GM23338 (cell line): Measurements from ENCODE around the gene SIK2. TPM values are rescaled to one million over a fixed set of nuclear protein-coding genes. Genes with fewer than 3 reads are reported as not detected.

ENCODE experiments used
- ATAC-seq: fragments of 200-7000 bp; cut with Tn5 transposase; 3 replicates; pipeline ENCODE4 v1.9.1; 2020
- DNase-seq: peaks from one replicate; pipeline ENCODE4 v3.0.0-alpha.2; 2015; ENCODE audit warnings: low spot score
- H2AFZ ChIP-seq: fragments of 200-600 bp; sonication (generic); 2 replicates; pipeline ENCODE4 v1.8.0; 2016; ENCODE audit warnings: antibody characterized with exemption, mild to moderate bottlenecking, moderate library complexity
- H3F3A ChIP-seq: fragments of 200-600 bp; sonication (generic); replicated peaks from 2 replicates; pipeline ENCODE4 v1.8.0; 2017; ENCODE audit warnings: antibody characterized with exemption, mixed run types, low read depth
- H3K27ac ChIP-seq: fragments of 200-600 bp; sonication (generic); 2 replicates; pipeline ENCODE4 v1.6.1; 2016; ENCODE audit warnings: low read depth
- H3K27me3 ChIP-seq: fragments of 200-600 bp; sonication (generic); 2 replicates; pipeline ENCODE4 v1.8.0; 2016; ENCODE audit warnings: mild to moderate bottlenecking, mixed run types, moderate library complexity; ENCODE audit not compliant: insufficient read depth
- H3K36me3 ChIP-seq: fragments of 200-600 bp; sonication (generic); 2 replicates; pipeline ENCODE4 v1.8.0; 2016; ENCODE audit warnings: mild to moderate bottlenecking; ENCODE audit not compliant: insufficient read depth
- H3K4me1 ChIP-seq: fragments of 200-600 bp; sonication (generic); 2 replicates; pipeline ENCODE4 v1.8.0; 2016; ENCODE audit warnings: mild to moderate bottlenecking, moderate library complexity; ENCODE audit not compliant: insufficient read depth
- H3K4me2 ChIP-seq: fragments of 200-600 bp; sonication (generic); 2 replicates; pipeline ENCODE4 v1.7.1; 2017; ENCODE audit warnings: mixed run types
- H3K4me3 ChIP-seq: fragments of 200-600 bp; sonication (generic); 2 replicates; pipeline ENCODE4 v1.6.1; 2016; ENCODE audit warnings: mixed run types
- H3K79me2 ChIP-seq: fragments of 200-600 bp; sonication (generic); replicated peaks from 2 replicates; pipeline ENCODE4 v1.8.0; 2017; ENCODE audit warnings: mild to moderate bottlenecking; ENCODE audit not compliant: insufficient read depth
- H3K9me2 ChIP-seq: fragments of 200-600 bp; sonication (generic); 2 replicates; pipeline ENCODE4 v1.8.0; 2017; ENCODE audit not compliant: insufficient read depth
- H4K20me1 ChIP-seq: fragments of 200-600 bp; sonication (generic); replicated peaks from 2 replicates; pipeline ENCODE4 v1.8.0; 2017; ENCODE audit warnings: mild to moderate bottlenecking; ENCODE audit not compliant: insufficient read depth
- H3K27ac Mint-ChIP-seq: 2 replicates; pipeline ENCODE4 v1.8.0; 2020; ENCODE audit warnings: inconsistent platforms, mild to moderate bottlenecking, moderate library complexity, mixed read lengths
- H3K27me3 Mint-ChIP-seq: 3 replicates; pipeline ENCODE4 v1.8.0; 2022; ENCODE audit warnings: low read depth, mild to moderate bottlenecking, moderate library complexity, mixed read lengths, inconsistent platforms; ENCODE audit not compliant: insufficient read depth, poor library complexity
- H3K36me3 Mint-ChIP-seq: 3 replicates; pipeline ENCODE4 v1.8.0; 2021; ENCODE audit warnings: low read depth, mild to moderate bottlenecking, inconsistent platforms, moderate library complexity, mixed read lengths
- H3K4me1 Mint-ChIP-seq: 3 replicates; pipeline ENCODE4 v1.8.0; 2020; ENCODE audit warnings: mild to moderate bottlenecking, inconsistent platforms, mixed read lengths
- H3K4me3 Mint-ChIP-seq: 3 replicates; pipeline ENCODE4 v1.8.0; 2021; ENCODE audit warnings: moderate library complexity, mild to moderate bottlenecking, inconsistent platforms, mixed read lengths
- H3K9me3 Mint-ChIP-seq: 3 replicates; pipeline ENCODE4 v1.8.0; 2020; ENCODE audit warnings: moderate library complexity, mild to moderate bottlenecking, inconsistent platforms, mixed read lengths
- ETS1 ChIP-seq: IDR thresholded peaks from 2 replicates; pipeline ENCODE4 v1.6.1; 2016; ENCODE audit warnings: antibody characterized with exemption
- EZH2 ChIP-seq: fragments of 200-600 bp; sonication (generic); IDR thresholded peaks from one replicate; pipeline ENCODE4 v1.8.0; 2017; ENCODE audit warnings: antibody characterized with exemption, mild to moderate bottlenecking, low read depth; ENCODE audit not compliant: unreplicated experiment
- EZH2phosphoT487 ChIP-seq: fragments of 200-600 bp; sonication (generic); IDR thresholded peaks from one replicate; pipeline ENCODE4 v1.8.1; 2018; ENCODE audit warnings: antibody characterized with exemption; ENCODE audit not compliant: unreplicated experiment
- JUNB ChIP-seq: IDR thresholded peaks from one replicate; pipeline ENCODE4 v1.6.1; 2016; ENCODE audit warnings: antibody characterized with exemption; ENCODE audit not compliant: unreplicated experiment
- NANOG ChIP-seq: IDR thresholded peaks from 2 replicates; pipeline ENCODE4 v1.6.1; 2016; ENCODE audit warnings: antibody characterized with exemption, borderline replicate concordance
- POLR2AphosphoS5 ChIP-seq: IDR thresholded peaks from 2 replicates; pipeline ENCODE4 v1.6.1; 2016; ENCODE audit warnings: antibody characterized with exemption, low read depth
- ZNF114 ChIP-seq: fragments of 250-450 bp; sonication (Bioruptor Pico); IDR thresholded peaks from 2 replicates; pipeline ENCODE4 v1.5.0; 2020; ENCODE audit warnings: mild to moderate bottlenecking, moderate library complexity
- ZNF331 ChIP-seq: fragments of 250-450 bp; sonication (Bioruptor Pico); IDR thresholded peaks from 2 replicates; pipeline ENCODE4 v1.5.0; 2020; ENCODE audit warnings: low read depth, mild to moderate bottlenecking, moderate library complexity
- polyA plus RNA-seq: library from polyadenylated mRNA; unstranded; fragments of >200 nt; fragmentation: Nextera tagmentation; extraction: Ambion mirVana; gene quantifications from 2 replicates; pipeline ENCODE4 v1.2.1, GENCODE V29; 2016
- total RNA-seq: library from RNA; depleted of rRNA; stranded (reverse); fragments of >200 nt; shearing (Covaris generic); gene quantifications from 2 replicates; pipeline ENCODE4 v1.2.3, GENCODE V29; 2014
- TF ChIP-seq, protein P1 (sequence below): fragments of 250-450 bp; sonication (Bioruptor Pico); IDR thresholded peaks from 2 replicates; pipeline ENCODE4 v1.5.0; 2020; ENCODE audit warnings: mild to moderate bottlenecking, moderate library complexity
- TF ChIP-seq, protein P2 (sequence below), 2 experiments: fragments of 200-600 bp in 1 of 2; sonication (generic) in 1 of 2; conservative IDR thresholded peaks; 2 replicates each; pipeline versions ENCODE4 v1.5.1 to v1.6.1; 2016 to 2017; ENCODE audit warnings: antibody characterized with exemption in 2 of 2, low read depth in 2 of 2, mild to moderate bottlenecking in 2 of 2, moderate library complexity in 1 of 2
- TF ChIP-seq, protein P3 (sequence below): IDR thresholded peaks from one replicate; pipeline ENCODE4 v1.6.1; 2018; ENCODE audit warnings: antibody characterized with exemption; ENCODE audit not compliant: unreplicated experiment

Gene SIK2
- total and polyA plus RNA-seq, 2 experiments from 2014 or later: 2.3 to 6.7 TPM

DNA sequence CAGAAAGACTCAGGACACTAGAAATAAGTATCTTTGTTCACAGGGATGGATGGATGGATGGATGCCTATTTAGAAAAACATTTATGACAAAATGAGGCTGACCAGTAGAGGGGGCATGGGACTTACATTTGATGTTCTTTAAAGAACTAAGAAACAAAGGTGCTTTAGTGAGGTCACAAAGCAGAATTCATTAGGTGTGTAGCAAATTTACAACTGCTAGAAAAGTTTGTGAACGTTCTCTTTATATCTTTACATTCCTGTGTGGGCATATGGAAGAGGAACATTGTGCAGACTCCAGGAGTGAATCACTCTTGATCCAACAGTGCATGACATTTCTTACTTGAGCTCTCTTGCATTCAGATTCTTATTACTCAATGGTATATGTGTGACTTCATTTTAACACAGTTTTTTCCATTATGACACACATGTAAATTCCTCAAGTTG, 15.8 kb upstream of the SIK2 start (continued):
- TF ChIP-seq, protein P1, sequence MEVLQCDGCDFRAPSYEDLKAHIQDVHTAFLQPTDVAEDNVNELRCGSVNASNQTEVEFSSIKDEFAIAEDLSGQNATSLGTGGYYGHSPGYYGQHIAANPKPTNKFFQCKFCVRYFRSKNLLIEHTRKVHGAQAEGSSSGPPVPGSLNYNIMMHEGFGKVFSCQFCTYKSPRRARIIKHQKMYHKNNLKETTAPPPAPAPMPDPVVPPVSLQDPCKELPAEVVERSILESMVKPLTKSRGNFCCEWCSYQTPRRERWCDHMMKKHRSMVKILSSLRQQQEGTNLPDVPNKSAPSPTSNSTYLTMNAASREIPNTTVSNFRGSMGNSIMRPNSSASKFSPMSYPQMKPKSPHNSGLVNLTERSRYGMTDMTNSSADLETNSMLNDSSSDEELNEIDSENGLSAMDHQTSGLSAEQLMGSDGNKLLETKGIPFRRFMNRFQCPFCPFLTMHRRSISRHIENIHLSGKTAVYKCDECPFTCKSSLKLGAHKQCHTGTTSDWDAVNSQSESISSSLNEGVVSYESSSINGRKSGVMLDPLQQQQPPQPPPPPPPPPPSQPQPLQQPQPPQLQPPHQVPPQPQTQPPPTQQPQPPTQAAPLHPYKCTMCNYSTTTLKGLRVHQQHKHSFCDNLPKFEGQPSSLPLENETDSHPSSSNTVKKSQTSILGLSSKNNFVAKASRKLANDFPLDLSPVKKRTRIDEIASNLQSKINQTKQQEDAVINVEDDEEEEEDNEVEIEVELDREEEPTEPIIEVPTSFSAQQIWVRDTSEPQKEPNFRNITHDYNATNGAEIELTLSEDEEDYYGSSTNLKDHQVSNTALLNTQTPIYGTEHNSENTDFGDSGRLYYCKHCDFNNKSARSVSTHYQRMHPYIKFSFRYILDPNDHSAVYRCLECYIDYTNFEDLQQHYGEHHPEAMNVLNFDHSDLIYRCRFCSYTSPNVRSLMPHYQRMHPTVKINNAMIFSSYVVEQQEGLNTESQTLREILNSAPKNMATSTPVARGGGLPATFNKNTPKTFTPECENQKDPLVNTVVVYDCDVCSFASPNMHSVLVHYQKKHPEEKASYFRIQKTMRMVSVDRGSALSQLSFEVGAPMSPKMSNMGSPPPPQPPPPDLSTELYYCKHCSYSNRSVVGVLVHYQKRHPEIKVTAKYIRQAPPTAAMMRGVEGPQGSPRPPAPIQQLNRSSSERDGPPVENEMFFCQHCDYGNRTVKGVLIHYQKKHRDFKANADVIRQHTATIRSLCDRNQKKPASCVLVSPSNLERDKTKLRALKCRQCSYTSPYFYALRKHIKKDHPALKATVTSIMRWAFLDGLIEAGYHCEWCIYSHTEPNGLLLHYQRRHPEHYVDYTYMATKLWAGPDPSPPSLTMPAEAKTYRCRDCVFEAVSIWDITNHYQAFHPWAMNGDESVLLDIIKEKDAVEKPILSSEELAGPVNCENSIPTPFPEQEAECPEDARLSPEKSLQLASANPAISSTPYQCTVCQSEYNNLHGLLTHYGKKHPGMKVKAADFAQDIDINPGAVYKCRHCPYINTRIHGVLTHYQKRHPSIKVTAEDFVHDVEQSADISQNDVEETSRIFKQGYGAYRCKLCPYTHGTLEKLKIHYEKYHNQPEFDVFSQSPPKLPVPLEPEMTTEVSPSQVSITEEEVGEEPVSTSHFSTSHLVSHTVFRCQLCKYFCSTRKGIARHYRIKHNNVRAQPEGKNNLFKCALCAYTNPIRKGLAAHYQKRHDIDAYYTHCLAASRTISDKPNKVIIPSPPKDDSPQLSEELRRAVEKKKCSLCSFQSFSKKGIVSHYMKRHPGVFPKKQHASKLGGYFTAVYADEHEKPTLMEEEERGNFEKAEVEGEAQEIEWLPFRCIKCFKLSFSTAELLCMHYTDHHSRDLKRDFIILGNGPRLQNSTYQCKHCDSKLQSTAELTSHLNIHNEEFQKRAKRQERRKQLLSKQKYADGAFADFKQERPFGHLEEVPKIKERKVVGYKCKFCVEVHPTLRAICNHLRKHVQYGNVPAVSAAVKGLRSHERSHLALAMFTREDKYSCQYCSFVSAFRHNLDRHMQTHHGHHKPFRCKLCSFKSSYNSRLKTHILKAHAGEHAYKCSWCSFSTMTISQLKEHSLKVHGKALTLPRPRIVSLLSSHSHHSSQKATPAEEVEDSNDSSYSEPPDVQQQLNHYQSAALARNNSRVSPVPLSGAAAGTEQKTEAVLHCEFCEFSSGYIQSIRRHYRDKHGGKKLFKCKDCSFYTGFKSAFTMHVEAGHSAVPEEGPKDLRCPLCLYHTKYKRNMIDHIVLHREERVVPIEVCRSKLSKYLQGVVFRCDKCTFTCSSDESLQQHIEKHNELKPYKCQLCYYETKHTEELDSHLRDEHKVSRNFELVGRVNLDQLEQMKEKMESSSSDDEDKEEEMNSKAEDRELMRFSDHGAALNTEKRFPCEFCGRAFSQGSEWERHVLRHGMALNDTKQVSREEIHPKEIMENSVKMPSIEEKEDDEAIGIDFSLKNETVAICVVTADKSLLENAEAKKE: no peak
- TF ChIP-seq, protein P2, sequence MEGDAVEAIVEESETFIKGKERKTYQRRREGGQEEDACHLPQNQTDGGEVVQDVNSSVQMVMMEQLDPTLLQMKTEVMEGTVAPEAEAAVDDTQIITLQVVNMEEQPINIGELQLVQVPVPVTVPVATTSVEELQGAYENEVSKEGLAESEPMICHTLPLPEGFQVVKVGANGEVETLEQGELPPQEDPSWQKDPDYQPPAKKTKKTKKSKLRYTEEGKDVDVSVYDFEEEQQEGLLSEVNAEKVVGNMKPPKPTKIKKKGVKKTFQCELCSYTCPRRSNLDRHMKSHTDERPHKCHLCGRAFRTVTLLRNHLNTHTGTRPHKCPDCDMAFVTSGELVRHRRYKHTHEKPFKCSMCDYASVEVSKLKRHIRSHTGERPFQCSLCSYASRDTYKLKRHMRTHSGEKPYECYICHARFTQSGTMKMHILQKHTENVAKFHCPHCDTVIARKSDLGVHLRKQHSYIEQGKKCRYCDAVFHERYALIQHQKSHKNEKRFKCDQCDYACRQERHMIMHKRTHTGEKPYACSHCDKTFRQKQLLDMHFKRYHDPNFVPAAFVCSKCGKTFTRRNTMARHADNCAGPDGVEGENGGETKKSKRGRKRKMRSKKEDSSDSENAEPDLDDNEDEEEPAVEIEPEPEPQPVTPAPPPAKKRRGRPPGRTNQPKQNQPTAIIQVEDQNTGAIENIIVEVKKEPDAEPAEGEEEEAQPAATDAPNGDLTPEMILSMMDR (conservative IDR thresholded peaks at IDR 0.05; ENCODE audit: low read depth in 2 of 2): peak; percentile 69 to 83
- TF ChIP-seq POLR2AphosphoS5 (no peak), EZH2phosphoT487 (no peak), ZNF114 (CRISPR knock-in tag) (no peak), NANOG (no peak)

DNA sequence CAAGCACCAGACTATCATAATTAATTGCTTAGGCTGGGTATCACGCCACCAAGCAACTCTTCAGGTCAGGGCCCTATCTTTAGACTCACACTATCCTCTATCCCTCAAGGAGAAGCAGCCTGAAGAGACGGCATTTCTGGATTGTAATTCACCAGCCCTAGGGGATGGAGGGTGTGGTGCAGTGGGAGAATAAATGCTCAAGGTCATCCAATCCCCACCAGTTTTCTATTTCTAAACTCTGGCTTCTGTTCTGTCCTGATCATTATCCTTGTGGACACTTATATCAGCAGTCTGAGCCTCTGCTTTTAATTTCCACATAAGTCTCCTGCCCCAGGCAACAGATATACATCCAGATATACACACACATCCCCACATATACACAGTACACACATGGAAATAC, 13.1 kb upstream of the SIK2 start:
- DNase-seq (no peak), ATAC-seq (no peak)
- Mint-ChIP-seq H3K4me1 (peaks cover 6% of the 10 kb centered on the region), H3K27ac (no peak overlapping the region), H3K9me3 (no peaks in the 10 kb centered on the region; the same call in 2 of the 3 replicates), H3K4me3 (no peak overlapping the region), H3K27me3 (no peaks in the 10 kb centered on the region), H3K36me3 (no peaks in the 10 kb centered on the region)
- no peaks in the 10 kb centered on the region for H3K36me3 ChIP-seq
- peaks cover 2% of the 10 kb centered on the region; the same call in 1 of the 2 replicates for H3K4me1 ChIP-seq
- no peak overlapping the region for H3K27ac ChIP-seq
- H3K4me3 ChIP-seq: no peak overlapping the region
- no peaks in the 10 kb centered on the region for H3K9me2 ChIP-seq
- H3F3A ChIP-seq: no peaks in the 10 kb centered on the region
- H3K27me3 ChIP-seq: no peaks in the 10 kb centered on the region
- H2AFZ ChIP-seq: no peak overlapping the region
- no peaks in the 10 kb centered on the region for H3K79me2 ChIP-seq
- no peaks in the 10 kb centered on the region for H4K20me1 ChIP-seq
- H3K4me2 ChIP-seq: no peak overlapping the region
- TF ChIP-seq, protein P3, sequence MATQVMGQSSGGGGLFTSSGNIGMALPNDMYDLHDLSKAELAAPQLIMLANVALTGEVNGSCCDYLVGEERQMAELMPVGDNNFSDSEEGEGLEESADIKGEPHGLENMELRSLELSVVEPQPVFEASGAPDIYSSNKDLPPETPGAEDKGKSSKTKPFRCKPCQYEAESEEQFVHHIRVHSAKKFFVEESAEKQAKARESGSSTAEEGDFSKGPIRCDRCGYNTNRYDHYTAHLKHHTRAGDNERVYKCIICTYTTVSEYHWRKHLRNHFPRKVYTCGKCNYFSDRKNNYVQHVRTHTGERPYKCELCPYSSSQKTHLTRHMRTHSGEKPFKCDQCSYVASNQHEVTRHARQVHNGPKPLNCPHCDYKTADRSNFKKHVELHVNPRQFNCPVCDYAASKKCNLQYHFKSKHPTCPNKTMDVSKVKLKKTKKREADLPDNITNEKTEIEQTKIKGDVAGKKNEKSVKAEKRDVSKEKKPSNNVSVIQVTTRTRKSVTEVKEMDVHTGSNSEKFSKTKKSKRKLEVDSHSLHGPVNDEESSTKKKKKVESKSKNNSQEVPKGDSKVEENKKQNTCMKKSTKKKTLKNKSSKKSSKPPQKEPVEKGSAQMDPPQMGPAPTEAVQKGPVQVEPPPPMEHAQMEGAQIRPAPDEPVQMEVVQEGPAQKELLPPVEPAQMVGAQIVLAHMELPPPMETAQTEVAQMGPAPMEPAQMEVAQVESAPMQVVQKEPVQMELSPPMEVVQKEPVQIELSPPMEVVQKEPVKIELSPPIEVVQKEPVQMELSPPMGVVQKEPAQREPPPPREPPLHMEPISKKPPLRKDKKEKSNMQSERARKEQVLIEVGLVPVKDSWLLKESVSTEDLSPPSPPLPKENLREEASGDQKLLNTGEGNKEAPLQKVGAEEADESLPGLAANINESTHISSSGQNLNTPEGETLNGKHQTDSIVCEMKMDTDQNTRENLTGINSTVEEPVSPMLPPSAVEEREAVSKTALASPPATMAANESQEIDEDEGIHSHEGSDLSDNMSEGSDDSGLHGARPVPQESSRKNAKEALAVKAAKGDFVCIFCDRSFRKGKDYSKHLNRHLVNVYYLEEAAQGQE: no peak
- no peak for TF ChIP-seq ETS1
- no peak for TF ChIP-seq JUNB
- no peak for TF ChIP-seq ZNF331
- no peak for TF ChIP-seq EZH2
- no peak for TF ChIP-seq ZNF114 (CRISPR knock-in tag)
